PFSK-1 (cell line): ENCODE data around the gene SUPT7L.

Source experiments
- POLR2AphosphoS5 ChIP-seq: IDR thresholded peaks from 2 replicates; pipeline ENCODE4 v1.6.1; 2012; ENCODE audit warnings: low read depth, mild to moderate bottlenecking, control low read depth, low read length, moderate library complexity
- REST ChIP-seq, 2 experiments: IDR thresholded peaks; 2 replicates each; pipeline versions ENCODE4 v1.6.1 to v1.8.0; 2011 to 2012; ENCODE audit warnings: low read depth in 2 of 2, low read length in 2 of 2, control low read depth in 1 of 2, inconsistent platforms in 1 of 2, mild to moderate bottlenecking in 1 of 2, moderate library complexity in 1 of 2; ENCODE audit not compliant: insufficient read depth in 1 of 2
- SIN3A ChIP-seq: IDR thresholded peaks from 2 replicates; pipeline ENCODE4 v1.6.1; 2012; ENCODE audit warnings: mild to moderate bottlenecking, low read length, moderate library complexity, borderline replicate concordance; ENCODE audit not compliant: insufficient read depth
- TAF1 ChIP-seq: IDR thresholded peaks from 2 replicates; pipeline ENCODE4 v1.6.1; 2012; ENCODE audit warnings: low read length, control low read depth, borderline replicate concordance; ENCODE audit not compliant: insufficient read depth

DNA sequence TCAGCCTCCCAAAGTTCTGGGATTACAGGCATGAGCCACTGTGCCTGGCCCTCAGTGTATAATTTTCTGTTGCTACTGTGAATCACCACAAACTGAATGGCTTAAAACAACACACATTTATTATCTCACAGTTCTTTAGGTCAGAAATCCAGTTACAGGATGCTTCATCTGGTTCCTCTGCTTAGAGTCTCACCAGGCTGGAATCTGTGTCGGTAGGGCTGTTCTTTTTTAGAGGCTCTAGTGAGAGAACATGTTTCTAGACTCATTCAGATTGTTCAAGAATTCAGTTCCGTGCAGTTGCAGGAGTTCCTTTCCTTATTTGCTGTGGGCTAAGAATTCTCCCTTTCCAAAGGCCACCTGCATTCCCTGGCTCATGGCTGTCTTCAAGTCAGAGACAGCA, 56.8 kb downstream of the SUPT7L start:
- TF ChIP-seq SIN3A (no peak), POLR2AphosphoS5 (no peak), REST (IDR thresholded peaks at IDR 0.05; ENCODE audit: insufficient read depth in 1 of 2, low read depth in 2 of 2, low read length in 2 of 2) (no peak), TAF1 (no peak)
